DOHH2 (cell line): Measurements from ENCODE around the gene SBNO2.

ENCODE experiments used
- CTCF ChIP-seq: fragments of 200-600 bp; sonication (generic); IDR thresholded peaks from one replicate; pipeline ENCODE4 v1.5.1; 2014; ENCODE audit warnings: antibody characterized with exemption, mild to moderate bottlenecking, low read depth, low read length; ENCODE audit not compliant: poor library complexity, severe bottlenecking
- EZH2phosphoT487 ChIP-seq: fragments of 200-600 bp; sonication (generic); IDR thresholded peaks from 2 replicates; pipeline ENCODE4 v1.6.1; 2017; ENCODE audit warnings: borderline replicate concordance, mild to moderate bottlenecking, antibody characterized with exemption, low read length, moderate library complexity, mixed read lengths

- TF ChIP-seq CTCF (no peak), EZH2phosphoT487 (no peak)
Measured at GRCh38 chr19:1177322-1178114, 3.5 kb upstream of the SBNO2 start.
